BLaER1 treated with 17β-estradiol and CSF1 and Interleukin-3, amounts not matched to agents 10 nM and 100 nM (cell line): ENCODE data around the gene NLRP6.
A peak's percentile ranks its signal among the peaks of the same experiment; 100 is the strongest.

Experiments
- H3K27ac ChIP-seq, 11 experiments: shearing (Covaris generic); formaldehyde crosslinking; 2 replicates each; pipeline ENCODE4 v1.8.1; 2022
- H3K27me3 ChIP-seq, 11 experiments: shearing (Covaris generic); formaldehyde crosslinking; 2 replicates each; pipeline ENCODE4 v1.8.1; 2022
- H3K36me3 ChIP-seq, 11 experiments: shearing (Covaris generic); formaldehyde crosslinking; 2 replicates each; pipeline ENCODE4 v1.8.1; 2022
- H3K4me1 ChIP-seq, 10 experiments: shearing (Covaris generic); formaldehyde crosslinking; 2 replicates each; pipeline ENCODE4 v1.8.1; 2022
- H3K4me2 ChIP-seq, 11 experiments: shearing (Covaris generic); formaldehyde crosslinking; 2 replicates each; pipeline ENCODE4 v1.8.1; 2022
- H3K4me3 ChIP-seq, 10 experiments: shearing (Covaris generic); formaldehyde crosslinking; 2 replicates each; pipeline ENCODE4 v1.8.1; 2022
- H3K9ac ChIP-seq, 11 experiments: shearing (Covaris generic); formaldehyde crosslinking; 2 replicates each; pipeline ENCODE4 v1.8.1; 2022
- H3K9me3 ChIP-seq, 11 experiments: shearing (Covaris generic); formaldehyde crosslinking; replicated peaks in 1 of 11; 2 replicates each; pipeline ENCODE4 v1.8.1; 2022
- H4K20me1 ChIP-seq, 11 experiments: shearing (Covaris generic); formaldehyde crosslinking; 2 replicates each; pipeline ENCODE4 v1.8.1; 2022
- Cebpa-rat ChIP-seq, 11 experiments: shearing (Covaris generic); IDR thresholded peaks; 2 replicates each; pipeline ENCODE4 v1.8.1; 2022

NLRP6 gene

DNA sequence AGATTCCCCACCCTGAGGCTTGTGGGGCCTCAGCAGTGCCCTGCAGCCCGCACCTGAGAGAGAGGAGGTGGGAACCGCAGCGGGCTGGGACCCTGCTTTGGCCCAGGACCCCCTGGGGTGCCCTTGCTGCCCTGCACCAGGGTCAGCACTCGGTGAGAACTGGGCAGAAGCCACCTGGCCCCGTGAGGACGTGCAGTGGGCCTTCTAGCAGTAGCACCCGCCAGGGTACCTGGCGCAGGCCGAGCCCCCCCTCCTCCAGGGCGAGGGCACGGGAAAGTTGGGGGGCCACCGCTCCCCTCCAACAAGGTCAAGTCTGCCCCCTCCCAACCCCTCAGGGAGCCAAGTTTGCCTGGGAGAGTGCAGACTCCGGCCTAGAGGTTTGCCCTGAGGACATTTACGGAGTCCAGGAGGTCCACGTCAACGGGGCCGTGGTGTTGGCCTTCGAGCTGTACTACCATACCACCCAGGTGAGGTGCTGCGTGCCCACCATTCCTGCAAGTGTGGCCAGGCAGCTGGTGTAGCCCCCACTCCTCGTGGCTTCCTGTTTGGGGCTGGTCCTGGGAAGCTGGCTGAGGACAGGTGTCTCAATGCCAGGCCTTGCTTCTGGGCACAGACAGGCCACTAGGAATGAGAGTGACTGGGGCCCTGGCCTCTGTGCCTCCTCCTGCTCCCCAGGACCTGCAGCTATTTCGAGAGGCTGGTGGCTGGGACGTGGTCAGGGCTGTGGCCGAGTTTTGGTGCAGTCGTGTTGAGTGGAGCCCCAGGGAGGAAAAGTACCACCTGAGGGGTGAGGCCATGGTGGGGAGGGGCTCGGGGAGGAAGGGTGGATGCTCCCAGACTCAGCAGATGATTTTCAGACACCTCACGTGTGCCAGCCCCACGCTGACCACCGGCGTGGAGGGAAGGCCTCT is 14.3 kb downstream of the NLRP6 start:
- Histone ChIP-seq H4K20me1 (peaks cover 0 to 50% (median 7%) of the 10 kb centered on the region in 11 experiments; a peak in 9 of 22 replicates), H3K4me1 (peaks cover 39 to 66% (median 46%) of the 10 kb centered on the region in 10 experiments), H3K27ac (no peak overlapping the region), H3K9me3 (no peaks in the 10 kb centered on the region), H3K4me3 (no peak overlapping the region), H3K4me2 (0 out of 22 replicates have a peak overlapping the region, but pooled peaks of 2 of the 11 experiments have one; percentile 3 to 8), H3K9ac (no peak overlapping the region), H3K27me3 (peaks cover 11 to 14% (median 13%) of the 10 kb centered on the region in 11 experiments), H3K36me3 (peaks cover 11 to 48% (median 33%) of the 10 kb centered on the region in 11 experiments; a peak in 19 of 22 replicates)
- TF ChIP-seq Cebpa-rat (IDR thresholded peaks at IDR 0.05), result no peak

- H3K9ac ChIP-seq, result no peak overlapping the region
- no peak overlapping the region for H3K4me2 ChIP-seq
- peaks cover 41 to 66% (median 47%) of the 10 kb centered on the region in 10 experiments for H3K4me1 ChIP-seq
- no peak overlapping the region for H3K4me3 ChIP-seq
- peaks cover 11 to 48% (median 33%) of the 10 kb centered on the region in 11 experiments; a peak in 19 of 22 replicates for H3K36me3 ChIP-seq
- TF ChIP-seq Cebpa-rat (IDR thresholded peaks at IDR 0.05), result no peak
- no peak overlapping the region for H3K27ac ChIP-seq
- H4K20me1 ChIP-seq, result peaks cover 0 to 44% (median 0%) of the 10 kb centered on the region in 11 experiments; a peak in 7 of 22 replicates
- no peaks in the 10 kb centered on the region for H3K9me3 ChIP-seq
- peaks cover 2 to 5% (median 4%) of the 10 kb centered on the region in 11 experiments for H3K27me3 ChIP-seq
Observed at GRCh38 chr11:293271-293851, 15.2 kb downstream of the NLRP6 start.

- peaks cover 0 to 44% (median 0%) of the 10 kb centered on the region in 11 experiments; a peak in 7 of 22 replicates for H4K20me1 ChIP-seq
- no peaks in the 10 kb centered on the region for H3K9me3 ChIP-seq
- TF ChIP-seq Cebpa-rat (IDR thresholded peaks at IDR 0.05), result no peak
- H3K36me3 ChIP-seq, result peaks cover 11 to 48% (median 33%) of the 10 kb centered on the region in 11 experiments; a peak in 19 of 22 replicates
- no peak overlapping the region for H3K9ac ChIP-seq
- H3K4me3 ChIP-seq, result no peak overlapping the region
- no peak overlapping the region for H3K27ac ChIP-seq
- no peak overlapping the region for H3K4me2 ChIP-seq
- no peaks in the 10 kb centered on the region; a peak in 1 of 22 replicates for H3K27me3 ChIP-seq
- H3K4me1 ChIP-seq, result peaks cover 47 to 71% (median 51%) of the 10 kb centered on the region in 10 experiments
Observed at GRCh38 chr11:293852-294661, 15.8 kb downstream of the NLRP6 start.

DNA sequence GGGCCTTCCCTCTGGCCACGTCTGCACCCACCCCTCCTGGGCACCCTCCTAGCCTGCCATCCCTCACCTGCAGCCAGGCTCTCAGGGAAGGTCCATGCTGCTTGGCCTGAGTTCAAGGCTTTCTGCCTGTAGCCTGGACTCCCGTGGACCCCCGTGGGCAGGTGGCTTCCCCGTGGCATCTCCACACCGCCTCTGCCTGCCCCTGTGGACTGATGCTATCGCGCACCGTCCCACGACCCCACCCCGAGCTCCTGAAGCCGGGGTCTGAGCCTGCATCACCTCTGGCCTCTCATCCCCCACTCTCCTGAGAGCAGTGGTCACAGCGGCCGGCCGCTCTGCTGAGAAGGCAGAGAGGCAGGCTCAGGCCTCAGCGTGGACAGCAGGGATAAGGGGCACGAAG is 16.6 kb downstream of the NLRP6 start:
- Histone ChIP-seq H3K4me3 (no peak overlapping the region), H3K9ac (no peak overlapping the region), H4K20me1 (peaks cover 0 to 44% (median 0%) of the 10 kb centered on the region in 11 experiments; a peak in 7 of 22 replicates), H3K4me2 (no peak overlapping the region), H3K27ac (no peak overlapping the region), H3K4me1 (peaks cover 44 to 73% (median 52%) of the 10 kb centered on the region in 10 experiments), H3K36me3 (peaks cover 11 to 48% (median 33%) of the 10 kb centered on the region in 11 experiments; a peak in 19 of 22 replicates), H3K27me3 (peaks cover 0 to 2% (median 0%) of the 10 kb centered on the region in 11 experiments; a peak in 3 of 22 replicates), H3K9me3 (no peaks in the 10 kb centered on the region)
- TF ChIP-seq Cebpa-rat (IDR thresholded peaks at IDR 0.05), result no peak

- peaks cover 11 to 48% (median 33%) of the 10 kb centered on the region in 11 experiments; a peak in 19 of 22 replicates for H3K36me3 ChIP-seq
- no peak for TF ChIP-seq Cebpa-rat (IDR thresholded peaks at IDR 0.05)
- no peak overlapping the region for H3K4me2 ChIP-seq
- no peaks in the 10 kb centered on the region for H3K9me3 ChIP-seq
- peaks cover 0 to 6% (median 0%) of the 10 kb centered on the region in 11 experiments; a peak in 3 of 22 replicates for H3K27me3 ChIP-seq
- no peak overlapping the region for H3K27ac ChIP-seq
- H3K9ac ChIP-seq, result peak overlapping the region in 1 of 11 experiments; percentile 19; a peak in 1 of 22 replicates
- peaks cover 44 to 73% (median 52%) of the 10 kb centered on the region in 10 experiments for H3K4me1 ChIP-seq
- peaks cover 0 to 44% (median 0%) of the 10 kb centered on the region in 11 experiments; a peak in 7 of 22 replicates for H4K20me1 ChIP-seq
- H3K4me3 ChIP-seq, result no peak overlapping the region
Observed at GRCh38 chr11:295351-296170, 17.4 kb downstream of the NLRP6 start.

DNA sequence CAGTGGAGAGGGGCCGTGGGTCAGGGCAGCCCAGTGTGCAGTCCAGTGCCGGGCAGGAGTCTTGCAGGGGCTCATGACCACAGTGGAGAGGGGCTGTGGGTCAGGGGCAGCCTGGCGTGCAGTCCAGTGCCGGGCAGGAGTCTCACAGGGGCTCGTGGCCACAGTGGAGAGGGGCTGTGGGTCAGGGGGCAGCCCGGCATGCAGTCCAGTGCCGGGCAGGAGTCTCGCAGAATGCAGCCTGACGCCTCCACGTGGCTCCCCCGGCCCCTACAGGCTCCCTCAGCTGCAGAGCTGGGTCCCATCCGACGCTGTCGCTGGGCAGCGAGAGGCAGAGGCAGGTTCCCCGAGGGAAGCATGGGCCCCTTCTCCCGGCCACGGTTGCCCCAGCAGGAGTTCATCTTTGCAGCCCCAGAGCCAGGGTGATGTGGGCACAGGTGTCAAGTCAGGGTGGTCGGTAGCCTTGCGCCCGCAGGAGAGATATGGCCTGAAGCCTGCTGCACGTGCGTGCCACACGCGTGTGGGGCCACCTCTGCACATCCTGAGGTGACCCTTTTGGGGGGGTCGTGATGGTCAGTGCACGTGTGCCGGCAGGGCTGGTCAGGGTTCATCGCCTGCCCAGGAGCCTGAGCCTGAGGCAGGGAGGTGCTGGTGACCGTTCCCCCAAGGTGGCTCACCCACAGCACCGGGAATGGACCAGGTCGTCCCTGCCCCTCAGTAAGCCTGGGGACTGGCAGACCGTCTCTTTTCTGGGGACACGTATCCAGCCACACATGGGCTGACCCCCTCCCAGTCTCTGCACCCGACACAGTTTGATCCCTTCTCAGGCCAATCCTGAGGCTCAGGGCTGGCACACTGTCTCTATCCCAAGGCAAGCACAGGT is 18.2 kb downstream of the NLRP6 start:
- TF ChIP-seq Cebpa-rat (IDR thresholded peaks at IDR 0.05), result no peak
- Histone ChIP-seq H3K9me3 (no peaks in the 10 kb centered on the region), H3K9ac (peak overlapping the region in 7 of 11 experiments; percentile 19 to 72 (median 66); a peak in 6 of 22 replicates), H3K27me3 (peaks cover 0 to 6% (median 0%) of the 10 kb centered on the region in 11 experiments; a peak in 3 of 22 replicates), H3K4me1 (peaks cover 35 to 65% (median 44%) of the 10 kb centered on the region in 10 experiments), H3K36me3 (peaks cover 11 to 40% (median 30%) of the 10 kb centered on the region in 11 experiments; a peak in 19 of 22 replicates), H4K20me1 (peaks cover 0 to 36% (median 0%) of the 10 kb centered on the region in 11 experiments; a peak in 6 of 22 replicates), H3K4me3 (no peak overlapping the region), H3K4me2 (peak overlapping the region; percentile 81 to 95 (median 86); a peak in 20 of 22 replicates), H3K27ac (peak overlapping the region in 3 of 11 experiments; percentile 20 to 75 (median 70); a peak in 5 of 22 replicates)
